WTC11 (cell line): ENCODE data around the gene MCM3AP.

Experiments used
- KAT7 ChIP-seq: sonication (generic); formaldehyde crosslinking; IDR thresholded peaks from 2 replicates; pipeline ENCODE4 v1.8.1; 2023; ENCODE audit warnings: missing genetic modification reagents, mild to moderate bottlenecking, borderline replicate concordance
- ZNF219 ChIP-seq: sonication (generic); formaldehyde crosslinking; IDR thresholded peaks from 2 replicates; pipeline ENCODE4 v1.8.0; 2023; ENCODE audit warnings: missing genetic modification reagents, mild to moderate bottlenecking, borderline replicate concordance
- ZNF232 ChIP-seq: sonication (generic); formaldehyde crosslinking; IDR thresholded peaks from 2 replicates; pipeline ENCODE4 v1.8.0; 2022; ENCODE audit warnings: mild to moderate bottlenecking, missing genetic modification reagents
- TF ChIP-seq, protein P1 (sequence below): sonication (generic); formaldehyde crosslinking; IDR thresholded peaks from 2 replicates; pipeline ENCODE4 v1.8.1; 2023; ENCODE audit warnings: mild to moderate bottlenecking, missing genetic modification reagents, moderate library complexity
- TF ChIP-seq, protein P2 (sequence below): sonication (generic); formaldehyde crosslinking; IDR thresholded peaks from 2 replicates; pipeline ENCODE4 v1.8.0; 2022; ENCODE audit warnings: mild to moderate bottlenecking, missing genetic modification reagents
- TF ChIP-seq, protein P3 (sequence below): fragments of 200-600 bp; IDR thresholded peaks from 2 replicates; pipeline ENCODE4 v1.8.0; 2022; ENCODE audit warnings: antibody characterized with exemption

DNA sequence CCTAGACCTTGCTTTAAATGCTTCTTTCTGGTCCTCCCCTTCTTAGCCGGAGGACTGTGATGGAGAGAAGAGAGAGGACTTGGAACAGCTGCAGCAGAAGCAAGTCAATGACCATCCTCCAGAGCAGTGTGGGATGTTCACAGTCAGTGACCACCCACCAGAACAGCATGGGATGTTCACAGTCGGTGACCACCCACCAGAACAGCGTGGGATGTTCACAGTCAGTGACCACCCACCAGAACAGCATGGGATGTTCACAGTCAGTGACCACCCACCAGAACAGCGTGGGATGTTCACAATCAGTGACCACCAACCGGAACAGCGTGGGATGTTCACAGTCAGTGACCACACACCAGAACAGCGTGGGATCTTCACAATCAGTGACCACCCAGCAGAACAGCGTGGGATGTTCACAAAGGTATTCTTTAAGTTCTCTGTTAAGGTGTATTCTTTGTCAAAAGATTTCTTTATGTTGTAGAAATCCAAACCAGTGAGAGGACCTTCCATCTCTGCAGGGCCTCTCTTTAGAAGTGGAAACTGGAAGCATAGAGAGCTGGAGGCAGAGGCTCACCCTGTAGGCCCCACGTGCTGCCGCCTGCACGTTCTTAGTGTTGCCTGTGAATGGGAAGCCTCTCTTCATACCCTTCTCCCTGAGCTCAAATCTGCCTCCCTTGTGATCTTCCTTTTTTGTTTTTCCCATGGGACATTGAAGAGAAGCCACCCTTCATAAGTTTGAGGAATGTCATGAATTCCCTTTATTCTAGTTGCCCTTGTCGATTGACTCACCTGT, 49.1 kb upstream of the MCM3AP start:
- TF ChIP-seq, protein P1, sequence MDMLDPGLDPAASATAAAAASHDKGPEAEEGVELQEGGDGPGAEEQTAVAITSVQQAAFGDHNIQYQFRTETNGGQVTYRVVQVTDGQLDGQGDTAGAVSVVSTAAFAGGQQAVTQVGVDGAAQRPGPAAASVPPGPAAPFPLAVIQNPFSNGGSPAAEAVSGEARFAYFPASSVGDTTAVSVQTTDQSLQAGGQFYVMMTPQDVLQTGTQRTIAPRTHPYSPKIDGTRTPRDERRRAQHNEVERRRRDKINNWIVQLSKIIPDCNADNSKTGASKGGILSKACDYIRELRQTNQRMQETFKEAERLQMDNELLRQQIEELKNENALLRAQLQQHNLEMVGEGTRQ, result no peak
- TF ChIP-seq, protein P2, sequence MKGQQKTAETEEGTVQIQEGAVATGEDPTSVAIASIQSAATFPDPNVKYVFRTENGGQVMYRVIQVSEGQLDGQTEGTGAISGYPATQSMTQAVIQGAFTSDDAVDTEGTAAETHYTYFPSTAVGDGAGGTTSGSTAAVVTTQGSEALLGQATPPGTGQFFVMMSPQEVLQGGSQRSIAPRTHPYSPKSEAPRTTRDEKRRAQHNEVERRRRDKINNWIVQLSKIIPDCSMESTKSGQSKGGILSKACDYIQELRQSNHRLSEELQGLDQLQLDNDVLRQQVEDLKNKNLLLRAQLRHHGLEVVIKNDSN, result no peak
- TF ChIP-seq, protein P3, sequence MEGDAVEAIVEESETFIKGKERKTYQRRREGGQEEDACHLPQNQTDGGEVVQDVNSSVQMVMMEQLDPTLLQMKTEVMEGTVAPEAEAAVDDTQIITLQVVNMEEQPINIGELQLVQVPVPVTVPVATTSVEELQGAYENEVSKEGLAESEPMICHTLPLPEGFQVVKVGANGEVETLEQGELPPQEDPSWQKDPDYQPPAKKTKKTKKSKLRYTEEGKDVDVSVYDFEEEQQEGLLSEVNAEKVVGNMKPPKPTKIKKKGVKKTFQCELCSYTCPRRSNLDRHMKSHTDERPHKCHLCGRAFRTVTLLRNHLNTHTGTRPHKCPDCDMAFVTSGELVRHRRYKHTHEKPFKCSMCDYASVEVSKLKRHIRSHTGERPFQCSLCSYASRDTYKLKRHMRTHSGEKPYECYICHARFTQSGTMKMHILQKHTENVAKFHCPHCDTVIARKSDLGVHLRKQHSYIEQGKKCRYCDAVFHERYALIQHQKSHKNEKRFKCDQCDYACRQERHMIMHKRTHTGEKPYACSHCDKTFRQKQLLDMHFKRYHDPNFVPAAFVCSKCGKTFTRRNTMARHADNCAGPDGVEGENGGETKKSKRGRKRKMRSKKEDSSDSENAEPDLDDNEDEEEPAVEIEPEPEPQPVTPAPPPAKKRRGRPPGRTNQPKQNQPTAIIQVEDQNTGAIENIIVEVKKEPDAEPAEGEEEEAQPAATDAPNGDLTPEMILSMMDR, result no peak
- TF ChIP-seq ZNF219 (CRISPR knock-in tag) (no peak), KAT7 (CRISPR knock-in tag) (no peak), ZNF232 (CRISPR knock-in tag) (no peak)
